K562 (cell line): Measurements from ENCODE around the gene GYG1. TPM values are rescaled to one million over a fixed set of nuclear protein-coding genes. Genes with fewer than 3 reads are reported as not detected.

Experiments used
- ATAC-seq: fragments of 200-7000 bp; cut with Tn5 transposase; 3 replicates; pipeline ENCODE4 v1.9.1; 2020; ENCODE audit warnings: moderate library complexity
- BruUV-seq: library from RNA; stranded (reverse); fragments of 400-500 nt; replicated peaks from 2 replicates; lab custom pipeline; 2021; lab: Mats Ljungman, UMichigan
- CTCF ChIA-PET: fragments of 300-600 bp; formaldehyde crosslinking; extraction: SDS; loops from one replicate; lab custom pipeline; 2021; ENCODE audit warnings: low intra/inter-chr PET ratio; lab: Yijun Ruan, JAX
- POLR2A ChIA-PET: fragments of 300-600, 350-650 bp; sonication (Branson Sonifier 250); formaldehyde crosslinking; extraction: SDS; loops from one replicate; lab custom pipeline; 2021; ENCODE audit warnings: antibody characterized with exemption, inconsistent platforms; lab: Yijun Ruan, JAX
- DNase-seq, 4 experiments: peaks; one replicate each; pipeline versions ENCODE4 v3.0.0 to v3.0.0-alpha.2; 2011 to 2018; ENCODE audit warnings: low spot score in 3 of 4, mixed read lengths in 3 of 4; ENCODE audit errors: extremely low read depth in 1 of 4
- FAIRE-seq: peaks from 2 replicates; lab custom pipeline; 2011; peaks lifted over from hg19 to GRCh38; lab: Jason Lieb, UNC
- H2AFZ ChIP-seq: 2 replicates; pipeline ENCODE4 v1.6.0; 2011; ENCODE audit warnings: low read depth, low read length, control low read depth, inconsistent platforms
- H3K27ac ChIP-seq: fragments of 200-600 bp; 3 replicates; pipeline ENCODE4 v1.8.0; 2011; ENCODE audit warnings: low read depth, mild to moderate bottlenecking, control low read depth, inconsistent platforms, low read length, moderate library complexity, mixed read lengths; ENCODE audit errors: extremely low read depth
- H3K27me3 ChIP-seq, 2 experiments: fragments of 300-600 bp in 1 of 2; 2 replicates in 1 of 2; 3 replicates in 1 of 2; pipeline versions ENCODE4 v1.6.0 to v1.8.0; 2011; ENCODE audit warnings: inconsistent platforms in 2 of 2, low read length in 2 of 2, mild to moderate bottlenecking in 1 of 2, mixed read lengths in 1 of 2, moderate library complexity in 1 of 2; ENCODE audit not compliant: control insufficient read depth in 2 of 2, insufficient read depth in 2 of 2
- H3K36me3 ChIP-seq: fragments of 300-600 bp; 3 replicates; pipeline ENCODE4 v1.8.0; 2011; ENCODE audit warnings: mild to moderate bottlenecking, low read length, inconsistent platforms; ENCODE audit not compliant: control insufficient read depth, insufficient read depth
- H3K4me1 ChIP-seq, 2 experiments: fragments of 200-600 bp in 1 of 2; replicated peaks in 1 of 2; 2 replicates in 1 of 2; 3 replicates in 1 of 2; pipeline versions ENCODE4 v1.5.1 to v1.8.0; 2011; ENCODE audit warnings: inconsistent platforms in 2 of 2, low read length in 2 of 2, mild to moderate bottlenecking in 1 of 2, mixed read lengths in 1 of 2, moderate library complexity in 1 of 2; ENCODE audit not compliant: control insufficient read depth in 2 of 2, insufficient read depth in 2 of 2
- H3K4me2 ChIP-seq: 2 replicates; pipeline ENCODE4 v1.6.1; 2011; ENCODE audit warnings: low read length, control low read depth, inconsistent platforms, mixed read lengths; ENCODE audit not compliant: insufficient read depth
- H3K4me3 ChIP-seq: fragments of 200-600 bp; sonication (generic), shearing (Covaris generic); 2 replicates; pipeline ENCODE4 v1.5.1; 2016; ENCODE audit warnings: control low read depth, inconsistent platforms
- H3K79me2 ChIP-seq: fragments of 200-600 bp; 3 replicates; pipeline ENCODE4 v1.8.0; 2011; ENCODE audit warnings: low read length, inconsistent platforms; ENCODE audit not compliant: control insufficient read depth, insufficient read depth
- H3K9ac ChIP-seq, 2 experiments: 2 replicates each; pipeline versions ENCODE4 v1.6.0 to v1.6.1; 2011; ENCODE audit warnings: low read depth in 2 of 2, low read length in 2 of 2, control low read depth in 1 of 2, inconsistent platforms in 1 of 2, mild to moderate bottlenecking in 1 of 2, mixed read lengths in 1 of 2; ENCODE audit not compliant: insufficient read depth in 1 of 2
- H3K9me1 ChIP-seq: one replicate; pipeline ENCODE4 v1.6.0; 2011; ENCODE audit warnings: inconsistent platforms, mild to moderate bottlenecking, low read length, moderate library complexity; ENCODE audit not compliant: control insufficient read depth, insufficient read depth
- H3K9me3 ChIP-seq: replicated peaks from 2 replicates; pipeline ENCODE4 v1.5.1; 2011; ENCODE audit warnings: low read depth, low read length, inconsistent platforms; ENCODE audit not compliant: control insufficient read depth, insufficient read depth
- H4K20me1 ChIP-seq: replicated peaks from 2 replicates; pipeline ENCODE4 v1.6.1; 2011; ENCODE audit warnings: low read length, inconsistent platforms, mixed read lengths; ENCODE audit not compliant: control insufficient read depth, insufficient read depth
- ARID3B ChIP-seq: fragments of 250-450 bp; sonication (Bioruptor Pico); IDR thresholded peaks from 2 replicates; pipeline ENCODE4 v1.4.0; 2020; ENCODE audit warnings: borderline replicate concordance
- C11orf30 ChIP-seq: fragments of 450-650 bp; IDR thresholded peaks from 2 replicates; pipeline ENCODE4 v1.6.1; 2016; ENCODE audit warnings: low read depth, mild to moderate bottlenecking
- NFE2 ChIP-seq: IDR thresholded peaks from 2 replicates; pipeline ENCODE4 v1.6.1; 2014; ENCODE audit warnings: antibody characterized with exemption, low read depth
- SMAD3 ChIP-seq: fragments of 450-650 bp; formaldehyde crosslinking; conservative IDR thresholded peaks from 2 replicates; pipeline ENCODE4 v1.4.0; 2020; ENCODE audit warnings: mild to moderate bottlenecking
- ZNF175 ChIP-seq: fragments of 200-800 bp; sonication (Bioruptor generic); IDR thresholded peaks from 2 replicates; pipeline ENCODE4 v1.6.1; 2016; ENCODE audit warnings: low read depth, mild to moderate bottlenecking, missing genetic modification characterization, missing compliant biosample characterization
- ZNF24 ChIP-seq: fragments of 450-650 bp; IDR thresholded peaks from 2 replicates; pipeline ENCODE4 v1.6.1; 2016
- ZNF316 ChIP-seq: fragments of 450-650 bp; IDR thresholded peaks from 2 replicates; pipeline ENCODE4 v1.6.1; 2016
- ZNF76 ChIP-seq: fragments of 250-450 bp; sonication (Bioruptor Pico); IDR thresholded peaks from 2 replicates; pipeline ENCODE4 v1.4.0; 2020; ENCODE audit warnings: mild to moderate bottlenecking, moderate library complexity, borderline replicate concordance
- WGBS: fragments of 100-300 bp; shearing (Covaris generic); methylation state at CpG from one replicate; pipeline ENCODE4 v1.1.6; 2016; ENCODE audit warnings: low coverage, mixed read lengths; ENCODE audit not compliant: insufficient coverage; ENCODE audit errors: missing lambda C conversion rate; 5-methylcytosine and 5-hydroxymethylcytosine counted together
- in situ Hi-C: fragments of 300-500 bp; cut with MboI; formaldehyde crosslinking; loops from 4 replicates; pipeline ENCODE4 v1.15.0; 2018; ENCODE audit warnings: inconsistent platforms, mixed read lengths
- intact Hi-C: fragments of 100-400 bp; cut with micrococcal nuclease; formaldehyde crosslinking; loops from 2 replicates; pipeline ENCODE4 v1.14.2; 2022
- polyA plus RNA-seq, 8 experiments: library from polyadenylated mRNA; depleted of rRNA in 4 of 8; stranded (reverse) in 5 of 8; unstranded in 3 of 8; fragments of >200 nt; fragmentation: Nextera tagmentation in 2 of 8; fragmentation: Illumina TruSeq in 1 of 8; extraction: Ambion mirVana in 2 of 8; extraction: Trizol in 1 of 8; gene quantifications; 2 replicates each; pipeline versions ENCODE4 v1.2.1 to v1.2.3, GENCODE V29; 2011 to 2014; ENCODE audit warnings: inconsistent platforms in 1 of 8, missing spikeins in 1 of 8
- total RNA-seq, 7 experiments: library from RNA; depleted of rRNA in 6 of 7; stranded (reverse); fragments of >200 nt in 6 of 7; fragmentation: Illumina TruSeq in 2 of 7; extraction: Trizol in 2 of 7; gene quantifications; 2 replicates each; pipeline versions ENCODE4 v1.2.1 to v1.2.3, GENCODE V29; 2011 to 2021; ENCODE audit warnings: low replicate concordance in 1 of 7

Gene GYG1
- total and polyA plus RNA-seq, 9 of the 15 experiments (the other 6 are each of a cell fraction or from before 2014, with no cell fraction given) = 14.6 to 38.4 (median 24.6) TPM

GRCh38 chr3:149005416-149005815 is 14.1 kb downstream of the GYG1 start (continued):
- TF ChIP-seq ZNF76 (no peak), SMAD3 (CRISPR knock-in tag) (no peak)

GRCh38 chr3:149007567-149008257 is 16.4 kb downstream of the GYG1 start:
- no peaks in the 10 kb centered on the region for H3K4me1 ChIP-seq
- H3K4me2 ChIP-seq = no peak overlapping the region
- H2AFZ ChIP-seq = no peak overlapping the region

More at GRCh38 chr3:149007567-149008257, 16.4 kb downstream of the GYG1 start:
- 65% methylated on average over 7 of the region's 7 CpGs for WGBS
- intact Hi-C loops = no loop called here
- no peaks in the 10 kb centered on the region for H4K20me1 ChIP-seq
- no peaks in the 10 kb centered on the region for H3K79me2 ChIP-seq
- no peaks in the 10 kb centered on the region for H3K9me3 ChIP-seq
- H3K27me3 ChIP-seq = no peaks in the 10 kb centered on the region
- BruUV-seq = no TSS peak
- H3K4me3 ChIP-seq = no peak overlapping the region
- peaks cover 25% of the 10 kb centered on the region for H3K36me3 ChIP-seq
- in situ Hi-C loops = no loop called here
- H3K9me1 ChIP-seq = no peaks in the 10 kb centered on the region
- H3K9ac ChIP-seq = no peak overlapping the region
- H3K27ac ChIP-seq = no peak overlapping the region
- ChIA-PET POLR2A (interaction anchor here (1.1 kb wide), 1 partner anchor 11 kb away, joined by 3 read pairs; no protein-coding TSS in a partner anchor), CTCF (no interaction called here)
- ATAC-seq = peak; percentile 78
- TF ChIP-seq NFE2 (0 out of 2 replicates have a peak, but pooled peaks have one; percentile 11), ARID3B (CRISPR knock-in tag) (no peak), ZNF316 (peak; percentile 39; the same call in 1 of the 2 replicates), C11orf30 (peak; percentile 50; the same call in 1 of the 2 replicates), ZNF175 (CRISPR knock-in tag) (no peak), ZNF24 (peak; percentile 62)
- no peak for FAIRE-seq
- DNase-seq = peak in 1 of 4 experiments; percentile 9
